GM21737 (cell line): ENCODE data around the gene LRMDA.

Experiments used
- ATAC-seq: cut with Tn5 transposase; IDR thresholded peaks from one replicate; pipeline ENCODE4 v1.9.1; 2021; ENCODE audit warnings: mild to moderate bottlenecking, moderate library complexity; ENCODE audit not compliant: unreplicated experiment

Gene LRMDA

DNA sequence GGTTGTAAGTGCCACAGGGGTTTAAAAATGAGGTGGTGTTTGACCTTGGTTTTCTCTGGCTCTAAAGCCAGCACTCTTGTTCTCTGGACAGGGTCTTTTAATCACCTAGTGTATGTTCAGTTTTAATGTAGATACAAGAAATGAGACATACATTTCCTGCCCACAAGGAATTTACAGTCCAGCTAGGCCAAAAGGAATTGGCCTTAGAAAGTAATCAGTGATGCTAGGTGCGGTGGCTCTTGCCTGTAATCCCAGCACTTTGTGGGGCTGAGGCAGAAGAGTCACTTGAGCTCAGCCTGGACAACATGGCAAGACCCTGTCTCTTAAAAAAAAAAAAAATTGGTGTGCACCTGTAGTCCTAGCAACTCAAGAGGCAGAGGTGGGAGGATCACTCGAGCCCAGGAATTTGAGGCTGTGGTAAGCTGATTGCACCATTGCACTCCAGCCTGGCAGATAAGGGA, 100.2 kb downstream of the LRMDA start:
- no peak for ATAC-seq

DNA sequence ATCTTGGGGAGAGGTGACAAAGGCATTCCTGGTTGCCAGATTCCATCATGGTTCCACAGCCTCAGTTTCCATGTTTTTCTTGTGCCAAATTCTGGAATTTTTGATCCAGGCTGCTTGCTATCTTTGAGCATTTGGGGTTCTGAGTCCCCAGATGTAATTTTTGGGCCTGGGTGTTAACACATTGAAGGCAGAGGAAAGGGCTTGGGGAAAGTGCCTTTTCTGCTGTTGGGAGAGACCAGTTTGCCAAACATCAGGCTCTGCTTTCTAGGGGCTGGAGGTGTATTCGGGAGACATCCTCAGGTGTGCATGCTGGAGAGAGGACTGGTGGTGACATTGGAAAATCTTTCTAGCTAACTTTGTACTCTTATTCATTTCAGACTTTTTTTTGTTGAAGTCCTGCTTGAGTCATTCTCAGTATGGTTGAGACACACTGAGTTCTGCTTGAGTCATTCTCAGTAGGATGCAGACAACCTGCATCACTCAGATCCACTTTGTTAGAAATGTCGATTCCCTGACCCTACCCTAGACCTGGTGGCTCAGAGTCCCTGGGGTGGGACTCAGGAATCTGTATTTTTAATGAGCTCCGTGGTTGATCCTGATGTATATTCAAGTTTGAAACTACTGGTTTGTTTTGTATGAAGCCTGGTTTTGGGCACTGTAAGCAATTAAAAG, 101.0 kb downstream of the LRMDA start:
- no peak for ATAC-seq

DNA sequence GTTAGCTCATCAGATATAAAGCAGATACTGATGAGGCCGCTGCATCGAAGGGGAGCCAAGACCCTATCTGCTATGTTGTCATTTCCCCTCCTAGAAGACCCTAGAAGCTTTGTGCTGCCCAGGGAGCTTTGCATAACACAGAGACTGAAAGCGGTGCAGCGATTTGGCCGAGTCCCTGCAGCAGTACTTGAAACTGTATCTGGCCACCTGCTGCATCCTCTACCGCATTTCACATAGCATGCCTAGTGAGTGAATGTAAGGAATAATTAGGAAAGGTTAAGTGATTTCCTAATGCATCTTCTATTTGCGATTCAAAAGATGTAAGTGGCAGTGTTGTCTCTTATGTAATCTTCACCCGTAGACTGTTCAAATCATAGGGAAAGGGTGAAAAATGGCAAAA, 106.7 kb downstream of the LRMDA start:
- ATAC-seq = no peak

DNA sequence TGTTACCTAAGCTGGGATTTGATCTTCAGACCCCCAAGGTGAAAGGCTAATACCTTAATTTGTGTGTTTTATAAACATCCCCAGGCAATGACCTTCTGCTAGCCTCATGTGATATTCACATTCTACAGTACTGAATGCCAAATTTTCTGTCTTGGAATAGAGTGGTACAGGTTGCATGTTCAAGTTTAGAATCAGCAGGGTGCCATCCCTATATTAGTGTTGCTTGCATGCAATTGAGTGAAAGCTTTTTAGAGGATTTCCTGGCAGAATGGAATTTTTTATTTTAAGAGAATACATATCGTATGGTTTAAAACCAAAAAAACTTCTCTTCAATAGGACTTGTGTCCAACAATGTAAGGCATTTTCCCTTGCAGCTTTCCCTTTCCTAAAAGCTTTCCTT, 107.3 kb downstream of the LRMDA start:
- ATAC-seq = no peak

DNA sequence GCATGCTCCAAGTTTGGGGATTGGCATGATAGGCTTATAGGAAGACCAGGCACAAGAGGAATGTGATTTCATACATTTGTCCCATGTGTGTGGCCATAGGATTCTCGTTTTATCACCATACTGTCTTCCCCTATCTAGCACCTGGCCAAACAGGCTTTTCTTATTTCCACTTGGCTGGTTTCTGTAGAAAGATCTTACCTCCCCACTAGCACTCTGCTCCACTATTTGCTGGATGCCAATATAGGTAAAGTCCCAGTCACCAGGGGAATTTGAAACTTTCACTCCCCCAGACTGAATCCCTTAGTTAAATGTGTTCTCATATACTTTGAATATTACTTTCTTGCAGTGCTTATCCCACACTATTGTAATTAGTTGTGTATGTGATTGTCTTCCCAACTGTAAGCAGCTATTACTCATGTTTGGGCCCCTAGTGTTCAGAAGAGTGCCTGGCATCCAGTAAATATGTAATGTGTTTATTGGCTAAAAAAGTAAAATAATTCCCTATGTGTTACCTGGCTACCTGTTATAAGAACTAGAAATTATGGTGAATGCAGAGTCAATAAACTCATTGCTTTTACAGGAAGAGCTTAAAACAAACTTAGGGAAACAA, 109.0 kb downstream of the LRMDA start:
- no peak for ATAC-seq

DNA sequence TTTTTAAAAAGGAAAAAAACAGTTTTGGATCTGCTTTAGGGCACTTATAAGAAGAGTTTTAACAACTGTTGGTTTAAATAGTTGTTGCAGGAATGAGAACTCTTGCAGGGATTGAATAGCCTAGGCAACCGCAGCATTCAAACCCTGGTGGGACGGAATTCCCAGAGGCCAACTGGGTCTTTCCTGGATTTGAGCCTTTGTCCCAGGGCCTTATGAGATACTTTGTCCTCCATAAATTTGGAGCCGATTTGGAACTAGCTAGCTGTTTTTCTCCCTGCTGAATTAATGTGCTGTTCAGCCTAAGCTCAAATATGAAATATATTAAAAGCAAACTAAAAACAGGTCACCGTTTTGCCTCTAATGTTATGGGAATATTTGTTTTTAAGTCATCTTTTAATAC, 109.6 kb downstream of the LRMDA start:
- no peak for ATAC-seq

DNA sequence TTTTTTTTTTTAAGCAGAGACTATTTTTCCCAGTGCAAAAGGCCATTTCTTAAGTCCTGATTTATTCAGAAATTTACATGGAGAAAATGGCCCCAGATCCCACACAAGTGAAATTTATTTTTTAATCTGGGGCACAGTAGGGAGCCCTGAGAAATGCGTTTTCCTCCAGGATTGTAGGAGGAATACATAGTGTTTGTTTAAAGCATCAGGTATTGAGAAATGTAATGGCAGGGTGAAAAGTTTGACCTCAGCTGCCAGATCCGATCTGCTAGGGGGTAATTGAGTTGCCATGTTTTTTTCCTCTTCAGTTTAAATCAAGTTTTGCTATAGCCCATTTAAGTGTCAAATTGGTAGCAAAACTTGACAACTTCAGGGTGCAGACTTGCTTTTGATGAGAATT, 110.0 kb downstream of the LRMDA start:
- no peak for ATAC-seq

DNA sequence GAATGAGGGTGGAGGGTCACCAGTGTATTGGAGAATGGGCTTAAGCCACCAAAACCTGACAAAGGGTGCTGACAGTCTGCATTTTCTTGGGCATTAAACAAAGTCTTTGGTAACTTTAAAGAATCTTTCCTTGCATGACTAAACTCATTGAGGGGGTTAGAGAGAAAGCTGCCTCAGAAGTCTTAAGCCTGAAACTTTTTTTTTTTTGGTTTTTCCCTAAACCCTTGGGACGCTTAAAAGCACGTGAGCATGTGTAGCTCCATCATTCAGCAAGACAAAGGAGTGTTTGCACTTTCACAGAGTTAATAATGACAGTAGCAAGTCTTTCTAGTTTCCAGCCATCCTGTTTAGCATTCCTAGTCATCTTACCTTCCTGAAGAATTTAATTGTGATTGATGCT, 110.7 kb downstream of the LRMDA start:
- ATAC-seq = no peak

DNA sequence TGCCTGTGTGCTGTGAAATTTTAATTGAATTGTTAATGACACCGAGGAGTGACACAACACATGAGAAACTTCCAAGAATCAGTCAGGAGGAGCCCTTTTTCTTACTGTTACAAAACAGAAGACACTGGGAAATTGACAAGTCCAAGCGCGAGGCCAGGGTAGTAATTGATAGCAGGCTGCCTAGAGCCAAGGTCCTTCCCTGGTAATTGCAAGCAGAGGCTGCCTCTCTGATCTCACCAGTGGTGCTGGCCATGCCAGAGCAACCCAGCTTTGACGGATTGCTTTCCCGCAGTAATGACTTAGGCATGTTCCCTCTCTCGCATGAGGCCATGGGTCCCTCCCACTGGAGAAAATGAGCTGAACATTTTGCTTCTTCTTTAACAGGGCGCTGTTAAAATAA, 111.5 kb downstream of the LRMDA start:
- ATAC-seq = no peak

DNA sequence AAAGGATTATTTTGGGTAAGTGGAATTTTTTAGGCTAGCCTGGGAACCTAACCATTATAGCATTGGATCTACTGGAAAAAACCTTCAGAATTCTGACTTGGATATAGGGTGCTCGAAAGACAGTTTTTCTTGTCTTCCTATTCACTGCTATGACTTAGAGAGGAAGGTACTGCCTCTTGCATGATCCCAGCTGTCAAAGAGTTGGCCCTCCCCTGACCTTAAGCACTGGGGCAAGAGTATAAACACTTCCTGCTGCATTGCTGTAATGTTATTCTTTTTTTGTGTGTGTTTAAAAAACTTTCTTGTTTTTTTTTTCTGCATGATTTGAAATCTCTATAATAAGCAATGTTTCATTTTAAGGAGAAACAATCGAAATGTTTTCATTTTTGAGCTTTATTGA, 113.0 kb downstream of the LRMDA start:
- ATAC-seq = no peak

DNA sequence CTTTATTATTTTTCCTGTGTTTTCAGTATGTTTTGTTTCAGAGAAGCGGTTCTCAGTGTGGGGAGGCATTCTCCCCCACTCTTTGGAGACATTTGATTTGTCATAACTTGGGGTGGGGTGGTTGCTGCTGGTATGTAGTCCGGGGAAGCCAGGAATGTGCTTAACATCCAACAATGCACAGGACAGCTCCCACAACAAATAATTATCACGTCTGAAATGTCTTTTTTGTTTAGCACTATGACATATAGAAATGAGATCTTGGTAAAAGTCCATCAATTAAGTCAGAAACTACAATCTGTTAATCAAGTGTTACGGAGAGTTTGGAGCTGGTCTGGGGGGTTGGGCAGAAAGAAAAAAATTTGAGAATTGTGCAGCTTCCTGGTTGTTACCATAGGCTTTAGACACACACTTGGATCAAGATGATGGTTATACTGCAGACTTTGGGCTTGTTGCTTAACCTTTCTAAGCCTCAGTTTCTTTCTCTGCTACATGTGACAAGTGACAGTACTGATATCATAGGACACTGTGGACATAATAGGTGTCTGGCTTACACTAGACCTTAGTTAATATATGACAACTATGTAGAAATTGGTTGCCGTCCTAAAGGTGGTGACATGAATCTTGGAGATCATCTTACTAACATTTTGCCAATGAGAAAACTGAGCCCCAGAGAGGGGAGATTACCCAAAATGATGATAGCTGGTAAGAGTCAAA, 113.7 kb downstream of the LRMDA start:
- no peak for ATAC-seq

DNA sequence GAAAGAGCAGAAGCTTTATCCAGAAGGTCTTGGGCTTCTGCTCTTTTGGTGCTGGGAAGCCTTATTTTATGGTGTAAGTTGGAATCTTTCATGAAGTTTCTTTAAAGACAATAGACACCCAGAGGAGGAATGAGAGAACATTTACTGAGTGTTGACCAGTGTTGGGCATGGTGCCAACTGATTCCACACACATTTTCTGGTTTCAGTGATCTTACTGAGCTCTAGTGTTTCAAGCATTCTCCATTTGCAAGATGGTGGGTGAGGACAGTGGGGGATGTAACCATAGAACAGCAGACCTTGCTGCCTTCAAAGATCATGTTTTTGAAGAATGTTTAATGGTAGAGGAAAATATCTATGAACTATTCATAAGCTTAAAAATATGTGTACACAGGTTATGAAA, 114.6 kb downstream of the LRMDA start:
- ATAC-seq = no peak

DNA sequence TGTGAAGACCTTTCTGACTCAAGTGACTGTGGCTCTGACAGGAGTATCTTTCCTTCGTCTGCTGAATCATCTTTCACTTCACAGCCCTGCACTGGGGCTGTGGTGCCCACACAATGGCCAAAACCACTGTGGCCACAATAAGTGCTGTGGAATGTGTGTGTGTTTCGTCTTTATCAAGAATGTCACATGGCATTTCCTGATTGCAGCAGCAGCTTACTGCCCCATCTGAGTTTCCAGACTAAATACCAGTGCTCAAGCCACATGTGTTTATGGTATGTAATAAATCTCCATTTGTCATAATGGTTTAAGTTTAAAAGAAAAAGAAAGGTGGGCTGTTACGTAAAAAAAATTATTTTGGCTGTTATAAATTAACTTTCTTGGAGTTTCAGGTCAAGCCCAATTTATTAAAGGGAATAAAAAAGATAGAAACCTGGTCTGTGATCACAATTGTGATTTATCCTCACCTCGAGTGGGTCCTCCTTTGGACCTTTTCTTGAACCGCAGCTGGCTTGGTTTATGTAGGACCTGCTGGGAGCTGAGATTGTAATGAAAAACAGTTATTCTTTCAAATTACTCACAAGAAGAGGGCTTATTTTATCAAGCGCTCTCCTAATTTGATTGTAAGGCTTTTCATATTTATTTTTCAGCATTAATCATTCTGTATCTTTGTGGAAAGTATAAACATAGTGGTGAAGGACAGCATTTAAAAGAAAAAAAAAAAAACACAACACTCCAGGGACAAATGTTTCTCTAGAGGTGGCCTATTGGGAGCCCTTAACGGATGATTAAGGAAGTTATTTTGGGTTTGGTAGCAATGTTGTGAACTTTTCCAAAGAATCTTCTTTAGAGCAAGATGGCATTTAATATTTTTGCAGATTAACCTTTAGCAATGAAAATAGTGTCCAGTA, 116.2 kb downstream of the LRMDA start:
- ATAC-seq = no peak

DNA sequence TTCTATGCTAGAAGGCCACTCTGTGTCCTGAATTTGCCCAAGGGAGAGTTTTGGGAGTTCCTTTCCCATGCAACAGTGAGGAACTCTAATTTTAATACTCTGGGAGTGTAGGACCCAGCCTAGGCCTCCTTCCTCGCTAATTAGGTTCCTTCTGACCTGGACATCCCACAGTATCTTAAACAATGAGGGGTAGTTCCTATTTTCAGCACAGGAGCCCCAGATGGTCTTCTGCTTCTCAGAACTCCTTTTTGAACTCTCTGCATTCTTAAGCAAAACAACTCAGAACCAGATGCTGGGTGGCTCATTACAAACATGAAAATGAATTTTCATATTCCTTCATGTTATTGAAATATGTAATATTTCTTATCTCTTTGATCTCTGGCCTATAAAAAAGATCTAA, 116.9 kb downstream of the LRMDA start:
- ATAC-seq = no peak

DNA sequence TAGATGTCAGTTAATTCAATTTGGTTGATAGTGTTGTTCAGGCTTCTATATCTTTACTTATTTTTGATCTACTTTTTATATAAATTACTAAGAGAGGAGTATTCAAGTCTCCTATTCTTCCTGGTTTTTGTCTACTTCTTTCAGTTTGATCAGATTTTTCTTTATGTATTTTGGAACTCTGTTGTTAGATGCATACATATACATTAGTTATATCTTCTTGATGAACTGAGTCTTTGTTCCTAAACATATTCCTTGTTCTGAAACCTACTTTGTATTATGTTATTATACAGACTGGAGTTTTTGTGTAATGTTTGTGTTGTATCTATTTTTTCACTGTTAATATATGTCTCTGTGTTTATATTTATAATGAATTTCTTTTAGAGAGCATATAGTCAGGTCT, 118.8 kb downstream of the LRMDA start:
- no peak for ATAC-seq

DNA sequence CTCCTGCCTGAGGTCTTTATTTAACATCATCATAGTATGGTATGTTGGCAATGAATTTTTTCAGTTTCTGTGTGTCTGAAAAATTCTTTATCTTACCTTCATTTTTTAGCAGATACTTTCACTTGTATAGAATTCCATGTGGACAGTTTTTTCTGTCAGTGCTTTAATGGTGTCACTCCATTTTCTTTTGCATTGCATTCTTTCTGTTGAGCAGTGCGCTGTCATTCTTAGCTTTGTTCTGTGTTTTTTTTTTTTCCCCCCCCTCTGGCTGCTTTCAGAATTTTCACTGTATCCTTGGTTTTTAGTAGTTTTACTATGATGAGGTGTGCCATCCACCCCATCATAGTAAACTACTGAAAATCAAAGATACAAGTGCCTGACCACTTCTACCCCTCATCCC, 120.7 kb downstream of the LRMDA start:
- no peak for ATAC-seq

DNA sequence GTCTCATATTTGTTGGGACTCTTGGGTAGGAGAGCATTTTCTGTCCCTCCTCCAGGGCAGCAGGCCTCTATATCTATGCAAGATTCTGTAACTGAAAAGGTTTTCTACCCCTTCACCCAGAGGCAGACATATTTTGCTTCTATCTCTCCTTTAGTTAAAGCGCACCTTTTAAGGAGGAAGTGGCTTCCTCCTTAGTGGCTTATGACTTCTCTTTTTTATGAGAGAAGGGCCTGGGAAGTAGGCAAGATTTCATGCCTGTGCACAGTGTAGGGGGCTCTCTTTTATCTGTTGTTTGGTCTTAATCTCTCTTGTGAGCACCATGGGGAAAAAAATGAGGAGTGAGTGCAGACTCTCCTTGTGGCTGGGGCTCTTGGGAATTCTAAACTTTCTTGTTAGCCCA, 122.1 kb downstream of the LRMDA start:
- ATAC-seq = no peak

DNA sequence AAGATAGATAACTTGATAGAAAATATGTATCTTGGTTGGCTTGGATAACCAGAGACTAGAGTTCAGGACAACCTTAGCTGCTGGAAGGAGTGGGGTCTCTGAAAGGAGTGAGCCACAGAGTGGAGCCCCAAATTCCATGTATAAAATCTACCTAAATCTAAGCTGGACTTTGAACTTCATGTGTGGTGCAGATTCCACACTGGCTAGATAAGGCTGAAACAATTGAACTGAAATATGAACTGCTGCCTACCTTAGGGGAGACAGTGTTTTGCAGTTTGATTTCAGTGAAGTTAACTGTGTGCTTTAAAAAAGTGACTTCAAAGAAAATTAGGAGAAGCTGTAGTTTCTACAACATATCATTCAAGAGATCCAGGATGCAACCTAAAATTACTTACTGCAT, 123.9 kb downstream of the LRMDA start:
- no peak for ATAC-seq

DNA sequence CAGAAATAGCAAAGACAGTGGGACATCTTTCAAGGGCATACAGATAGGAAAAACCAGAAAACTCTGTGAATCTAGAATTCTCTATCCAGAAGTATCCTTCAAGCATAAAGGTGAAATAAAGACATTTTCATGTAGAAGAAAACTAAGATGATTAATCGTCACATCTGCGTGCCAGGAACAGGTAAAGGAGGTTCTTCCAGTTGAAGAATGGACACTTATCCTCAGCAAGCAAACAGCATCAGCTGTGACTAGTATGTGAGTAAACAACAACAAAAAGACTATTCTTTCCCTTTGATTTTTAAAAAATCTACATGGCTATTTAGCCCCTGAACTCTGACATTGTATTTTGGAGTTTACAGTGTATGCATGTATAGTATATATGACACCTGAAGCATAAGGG, 124.9 kb downstream of the LRMDA start:
- no peak for ATAC-seq

DNA sequence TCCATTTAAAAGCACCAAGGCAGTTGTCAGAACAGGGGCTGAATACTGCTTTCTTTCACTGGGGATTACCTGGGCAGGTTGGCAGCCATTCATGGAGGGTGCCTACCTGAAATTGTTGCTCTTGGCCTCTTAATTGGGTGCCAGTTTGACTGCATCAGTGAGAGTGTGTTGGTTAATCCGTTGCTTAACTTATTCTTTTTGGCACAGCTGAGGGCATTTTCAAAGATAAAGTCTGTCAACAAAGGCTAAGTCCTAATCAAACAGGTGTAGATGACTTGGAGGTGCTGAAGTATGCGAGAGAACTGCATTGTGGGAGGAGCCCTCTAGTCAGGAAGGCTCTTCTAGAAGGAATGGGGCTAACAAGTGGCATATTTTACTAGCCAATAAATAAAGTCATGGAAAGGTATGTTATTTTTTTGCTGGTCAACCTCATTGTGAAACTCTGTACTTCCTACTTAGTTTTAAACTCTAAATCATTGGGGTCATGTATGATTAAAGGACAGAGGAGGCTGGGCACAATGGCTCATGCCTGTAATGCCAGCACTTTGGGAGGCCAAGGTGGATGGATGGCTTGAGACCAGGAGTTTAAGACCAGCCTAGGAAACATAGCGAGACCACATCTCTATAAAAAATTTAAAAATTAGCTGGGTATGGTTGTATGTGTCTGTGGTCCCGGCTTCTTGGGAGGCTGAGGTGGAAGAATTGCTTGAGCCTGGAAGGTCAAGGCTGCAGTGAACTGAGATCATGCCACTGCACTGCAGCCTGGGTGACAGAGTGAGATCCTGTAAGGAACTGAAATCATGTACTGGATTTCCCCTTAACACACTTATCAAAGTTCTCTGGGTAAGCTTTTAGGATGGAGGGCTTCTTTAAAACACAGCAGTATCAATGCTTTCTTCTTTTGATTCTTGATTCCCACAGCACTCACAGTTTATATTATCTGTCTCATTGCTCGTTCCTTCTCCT, 134.1 kb downstream of the LRMDA start:
- no peak for ATAC-seq
